OCI-LY1 (cell line): ENCODE data around the gene GOLGA8K.
"Not testable (repeated sequence)": the region's sequence is repeated elsewhere in the genome, so short reads cannot be mapped to it uniquely, and the experiment has no call there.

Experiments
- EZH2 ChIP-seq: fragments of 200-600 bp; sonication (generic), shearing (Covaris generic); IDR thresholded peaks from 2 replicates; pipeline ENCODE4 v1.8.0; 2017; ENCODE audit warnings: borderline replicate concordance, mixed run types, mild to moderate bottlenecking, antibody characterized with exemption, low read length, moderate library complexity, mixed read lengths
- TF ChIP-seq, protein P1 (sequence below): fragments of 200-600 bp; sonication (generic), shearing (Covaris generic); IDR thresholded peaks from 2 replicates; pipeline ENCODE4 v1.5.1; 2017; ENCODE audit warnings: mild to moderate bottlenecking, antibody characterized with exemption, low read length, moderate library complexity, mixed read lengths

- TF ChIP-seq, protein P1, sequence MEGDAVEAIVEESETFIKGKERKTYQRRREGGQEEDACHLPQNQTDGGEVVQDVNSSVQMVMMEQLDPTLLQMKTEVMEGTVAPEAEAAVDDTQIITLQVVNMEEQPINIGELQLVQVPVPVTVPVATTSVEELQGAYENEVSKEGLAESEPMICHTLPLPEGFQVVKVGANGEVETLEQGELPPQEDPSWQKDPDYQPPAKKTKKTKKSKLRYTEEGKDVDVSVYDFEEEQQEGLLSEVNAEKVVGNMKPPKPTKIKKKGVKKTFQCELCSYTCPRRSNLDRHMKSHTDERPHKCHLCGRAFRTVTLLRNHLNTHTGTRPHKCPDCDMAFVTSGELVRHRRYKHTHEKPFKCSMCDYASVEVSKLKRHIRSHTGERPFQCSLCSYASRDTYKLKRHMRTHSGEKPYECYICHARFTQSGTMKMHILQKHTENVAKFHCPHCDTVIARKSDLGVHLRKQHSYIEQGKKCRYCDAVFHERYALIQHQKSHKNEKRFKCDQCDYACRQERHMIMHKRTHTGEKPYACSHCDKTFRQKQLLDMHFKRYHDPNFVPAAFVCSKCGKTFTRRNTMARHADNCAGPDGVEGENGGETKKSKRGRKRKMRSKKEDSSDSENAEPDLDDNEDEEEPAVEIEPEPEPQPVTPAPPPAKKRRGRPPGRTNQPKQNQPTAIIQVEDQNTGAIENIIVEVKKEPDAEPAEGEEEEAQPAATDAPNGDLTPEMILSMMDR, result not testable (repeated sequence)
- not testable (repeated sequence) for TF ChIP-seq EZH2
These were observed 57.0 kb downstream of the GOLGA8K start for GRCh38 chr15:32345978-32346547.
